OCI-M2 (cell line): ENCODE results near the gene SETD5.
A peak's percentile ranks its signal among the peaks of the same experiment; 100 is the strongest.

Experiments
- DNase-seq: peaks from one replicate; lab custom pipeline; 2025; ENCODE audit not compliant: unreplicated experiment; lab: John Stamatoyannopoulos, UW

Gene SETD5

GRCh38 chr3:9388562-9389272, 8.7 kb upstream of the SETD5 start:
- no peak for DNase-seq

GRCh38 chr3:9390265-9390888, 7.0 kb upstream of the SETD5 start:
- DNase-seq: no peak

- no peak for DNase-seq
Measured at GRCh38 chr3:9392041-9392440, 5.4 kb upstream of the SETD5 start.

GRCh38 chr3:9395570-9396300, 1.7 kb upstream of the SETD5 start:
- DNase-seq: no peak

- DNase-seq: no peak
Measured at GRCh38 chr3:9396301-9396631, 1.1 kb upstream of the SETD5 start.

GRCh38 chr3:9396632-9397331, 633 bp upstream of the SETD5 start:
- peak; percentile 84 for DNase-seq

GRCh38 chr3:9397906-9398699, 688 bp downstream of the SETD5 start:
- DNase-seq: no peak

- DNase-seq: no peak
Measured at GRCh38 chr3:9398700-9399336, 1.4 kb downstream of the SETD5 start.

GRCh38 chr3:9399337-9399703, 1.9 kb downstream of the SETD5 start:
- DNase-seq: no peak

- DNase-seq: no peak
Measured at GRCh38 chr3:9399746-9400145, 2.3 kb downstream of the SETD5 start.

GRCh38 chr3:9400616-9401015, 3.2 kb downstream of the SETD5 start:
- no peak for DNase-seq

GRCh38 chr3:9401986-9402385, 4.6 kb downstream of the SETD5 start:
- DNase-seq: no peak

- DNase-seq: no peak
Measured at GRCh38 chr3:9402410-9403228, 5.2 kb downstream of the SETD5 start.

GRCh38 chr3:9403463-9403862, 6.0 kb downstream of the SETD5 start:
- DNase-seq: no peak

GRCh38 chr3:9404680-9405079, 7.3 kb downstream of the SETD5 start:
- DNase-seq: no peak

- DNase-seq: no peak
Measured at GRCh38 chr3:9405756-9406155, 8.3 kb downstream of the SETD5 start.

GRCh38 chr3:9406856-9407626, 9.6 kb downstream of the SETD5 start:
- DNase-seq: no peak

- DNase-seq: no peak
Measured at GRCh38 chr3:9408061-9408460, 10.6 kb downstream of the SETD5 start.

GRCh38 chr3:9408546-9408945, 11.1 kb downstream of the SETD5 start:
- no peak for DNase-seq
